Omental fat pad (tissue), 4 donors: Measurements from ENCODE around the gene DDX49. TPM values are rescaled to one million over a fixed set of nuclear protein-coding genes. Genes with fewer than 3 reads are reported as not detected.

ENCODE experiments used
- ATAC-seq: fragments of 150-250 bp; one replicate; pipeline ENCODE4 v1.9.1; 2016; ENCODE audit warnings: mild to moderate bottlenecking, moderate library complexity; ENCODE audit not compliant: low FRiP score
- DNase-seq: peaks from one replicate; pipeline ENCODE4 v3.0.0-alpha.2; 2019; ENCODE audit warnings: low spot score
- CTCF ChIP-seq, 3 donors: fragments of 450-650 bp; IDR thresholded peaks; one replicate each; pipeline ENCODE4 v1.5.1; 2016 to 2017; ENCODE audit warnings: antibody characterized with exemption in 3 of 3, mild to moderate bottlenecking in 3 of 3, moderate library complexity in 2 of 3
- total RNA-seq, 4 donors: library from RNA; depleted of rRNA; stranded (reverse); fragments of >200 nt; gene quantifications; one replicate each; pipeline ENCODE4 v1.1.0, GENCODE V29; 2016

Gene DDX49
- total RNA-seq, 4 donors from 2014 or later = 29.8 to 73.9 (median 36.6) TPM

- peak; percentile 61 for ATAC-seq
- no peak for TF ChIP-seq CTCF (IDR thresholded peaks at IDR 0.05)
- peak; percentile 44 for DNase-seq
Measured at GRCh38 chr19:18967358-18968146, 48.0 kb downstream of the DDX49 start.

GRCh38 chr19:18969931-18970659, 50.6 kb downstream of the DDX49 start:
- DNase-seq (no peak), ATAC-seq (no peak)
- no peak for TF ChIP-seq CTCF (IDR thresholded peaks at IDR 0.05)

GRCh38 chr19:18972301-18972811, 52.8 kb downstream of the DDX49 start:
- ATAC-seq = no peak
- TF ChIP-seq CTCF (IDR thresholded peaks at IDR 0.05) = no peak
- no peak for DNase-seq

- DNase-seq (no peak), ATAC-seq (no peak)
- no peak for TF ChIP-seq CTCF (IDR thresholded peaks at IDR 0.05)
Measured at GRCh38 chr19:18972851-18973250, 53.3 kb downstream of the DDX49 start.

- TF ChIP-seq CTCF (IDR thresholded peaks at IDR 0.05) = no peak
- ATAC-seq = no peak
Measured at GRCh38 chr19:18975011-18975410, 55.5 kb downstream of the DDX49 start.

GRCh38 chr19:18975869-18976268, 56.4 kb downstream of the DDX49 start:
- no peak for TF ChIP-seq CTCF (IDR thresholded peaks at IDR 0.05)
- DNase-seq (no peak), ATAC-seq (no peak)

More at GRCh38 chr19:18975011-18975410, 55.5 kb downstream of the DDX49 start:
- no peak for DNase-seq

Other genes starting within 250 kb of the DDX49 start
- 1 to 10 TPM; 2.8 to 6.5 (median 5.6) TPM for gene CRTC1, start 236.0 kb upstream of the DDX49 start, total RNA-seq
- gene COMP, start 128.4 kb upstream of the DDX49 start, total RNA-seq = 1 to 10 TPM; 1.1 to 1.9 (median 1.3) TPM
- gene UPF1, start 87.8 kb upstream of the DDX49 start, total RNA-seq = 100 to 1,000 TPM in 2 of 4 donors, 10 to 100 TPM in 2; 67.3 to 113 (median 96.0) TPM
- under 1 TPM in 2 of 4 donors, not detected in 2; 0.19 to 0.24 TPM for gene CERS1, start 23.6 kb upstream of the DDX49 start, total RNA-seq
- 100 to 1,000 TPM; 158 to 202 (median 169) TPM for gene COPE, start 328 bp upstream of the DDX49 start, total RNA-seq
- 10 to 100 TPM; 16.6 to 47.8 (median 40.6) TPM for gene HOMER3, start 21.5 kb downstream of the DDX49 start, total RNA-seq
- 10 to 100 TPM; 30.3 to 54.5 (median 36.3) TPM for gene SUGP2, start 113.8 kb downstream of the DDX49 start, total RNA-seq
- gene ARMC6, start 113.9 kb downstream of the DDX49 start, total RNA-seq = 10 to 100 TPM; 16.9 to 39.5 (median 25.4) TPM
- 1 to 10 TPM; 4.7 to 9.9 (median 7.4) TPM for gene SLC25A42, start 144.3 kb downstream of the DDX49 start, total RNA-seq
- 10 to 100 TPM; 12.0 to 16.8 (median 15.8) TPM for gene TMEM161A, start 218.8 kb downstream of the DDX49 start, total RNA-seq